DOHH2 (cell line): ENCODE results near the gene DR1.

Experiments
- EZH2phosphoT487 ChIP-seq: fragments of 200-600 bp; sonication (generic); IDR thresholded peaks from 2 replicates; pipeline ENCODE4 v1.6.1; 2017; ENCODE audit warnings: borderline replicate concordance, mild to moderate bottlenecking, antibody characterized with exemption, low read length, moderate library complexity, mixed read lengths
- TF ChIP-seq, protein P1 (sequence below): fragments of 200-600 bp; sonication (generic); IDR thresholded peaks from one replicate; pipeline ENCODE4 v1.5.1; 2014; ENCODE audit warnings: antibody characterized with exemption, mild to moderate bottlenecking, low read depth, low read length; ENCODE audit not compliant: poor library complexity, severe bottlenecking

DNA sequence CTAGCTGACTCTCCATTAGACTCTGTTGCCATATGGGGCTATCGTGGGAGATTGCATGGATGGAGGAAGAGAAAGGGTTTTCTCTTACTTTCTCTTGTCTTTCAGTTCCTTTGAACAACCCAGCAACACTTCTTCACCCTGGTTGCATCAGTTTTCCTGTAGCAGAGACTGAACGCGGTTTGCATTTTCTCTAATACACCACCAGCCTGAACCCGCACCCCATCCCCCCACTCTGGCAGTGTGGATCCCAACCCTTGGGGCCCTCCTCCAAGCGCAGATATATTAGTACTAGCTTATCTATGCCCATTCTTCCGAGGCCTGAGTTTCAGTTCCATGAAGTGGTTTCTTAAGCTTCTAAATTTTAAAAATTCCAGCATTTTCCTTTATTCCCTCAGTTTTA lies 12.6 kb downstream of the DR1 start:
- TF ChIP-seq, protein P1, sequence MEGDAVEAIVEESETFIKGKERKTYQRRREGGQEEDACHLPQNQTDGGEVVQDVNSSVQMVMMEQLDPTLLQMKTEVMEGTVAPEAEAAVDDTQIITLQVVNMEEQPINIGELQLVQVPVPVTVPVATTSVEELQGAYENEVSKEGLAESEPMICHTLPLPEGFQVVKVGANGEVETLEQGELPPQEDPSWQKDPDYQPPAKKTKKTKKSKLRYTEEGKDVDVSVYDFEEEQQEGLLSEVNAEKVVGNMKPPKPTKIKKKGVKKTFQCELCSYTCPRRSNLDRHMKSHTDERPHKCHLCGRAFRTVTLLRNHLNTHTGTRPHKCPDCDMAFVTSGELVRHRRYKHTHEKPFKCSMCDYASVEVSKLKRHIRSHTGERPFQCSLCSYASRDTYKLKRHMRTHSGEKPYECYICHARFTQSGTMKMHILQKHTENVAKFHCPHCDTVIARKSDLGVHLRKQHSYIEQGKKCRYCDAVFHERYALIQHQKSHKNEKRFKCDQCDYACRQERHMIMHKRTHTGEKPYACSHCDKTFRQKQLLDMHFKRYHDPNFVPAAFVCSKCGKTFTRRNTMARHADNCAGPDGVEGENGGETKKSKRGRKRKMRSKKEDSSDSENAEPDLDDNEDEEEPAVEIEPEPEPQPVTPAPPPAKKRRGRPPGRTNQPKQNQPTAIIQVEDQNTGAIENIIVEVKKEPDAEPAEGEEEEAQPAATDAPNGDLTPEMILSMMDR = no peak
- no peak for TF ChIP-seq EZH2phosphoT487
